ENCODE data around the gene GDNF.

Gene GDNF

DNA sequence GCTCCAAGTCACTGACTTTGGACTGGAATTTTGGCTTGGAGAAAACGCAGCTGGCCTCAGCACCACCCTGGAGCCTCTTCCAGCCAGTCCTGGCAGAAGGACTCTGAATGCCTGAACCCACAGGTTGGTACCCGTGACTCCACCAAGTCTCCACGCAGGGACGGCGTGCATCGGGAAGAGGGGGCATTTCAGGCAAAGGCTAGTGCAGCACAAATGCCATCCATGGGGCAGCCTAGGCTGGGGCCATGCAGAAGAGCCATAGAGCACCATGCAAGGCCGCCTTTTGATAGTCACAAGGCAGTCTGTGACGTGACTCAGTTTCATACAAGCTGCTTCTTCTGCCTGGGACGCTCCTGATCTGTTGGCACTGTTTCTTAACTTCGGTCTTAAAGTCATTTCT, 28.0 kb downstream of the GDNF start:
- TF ChIP-seq, protein P1, sequence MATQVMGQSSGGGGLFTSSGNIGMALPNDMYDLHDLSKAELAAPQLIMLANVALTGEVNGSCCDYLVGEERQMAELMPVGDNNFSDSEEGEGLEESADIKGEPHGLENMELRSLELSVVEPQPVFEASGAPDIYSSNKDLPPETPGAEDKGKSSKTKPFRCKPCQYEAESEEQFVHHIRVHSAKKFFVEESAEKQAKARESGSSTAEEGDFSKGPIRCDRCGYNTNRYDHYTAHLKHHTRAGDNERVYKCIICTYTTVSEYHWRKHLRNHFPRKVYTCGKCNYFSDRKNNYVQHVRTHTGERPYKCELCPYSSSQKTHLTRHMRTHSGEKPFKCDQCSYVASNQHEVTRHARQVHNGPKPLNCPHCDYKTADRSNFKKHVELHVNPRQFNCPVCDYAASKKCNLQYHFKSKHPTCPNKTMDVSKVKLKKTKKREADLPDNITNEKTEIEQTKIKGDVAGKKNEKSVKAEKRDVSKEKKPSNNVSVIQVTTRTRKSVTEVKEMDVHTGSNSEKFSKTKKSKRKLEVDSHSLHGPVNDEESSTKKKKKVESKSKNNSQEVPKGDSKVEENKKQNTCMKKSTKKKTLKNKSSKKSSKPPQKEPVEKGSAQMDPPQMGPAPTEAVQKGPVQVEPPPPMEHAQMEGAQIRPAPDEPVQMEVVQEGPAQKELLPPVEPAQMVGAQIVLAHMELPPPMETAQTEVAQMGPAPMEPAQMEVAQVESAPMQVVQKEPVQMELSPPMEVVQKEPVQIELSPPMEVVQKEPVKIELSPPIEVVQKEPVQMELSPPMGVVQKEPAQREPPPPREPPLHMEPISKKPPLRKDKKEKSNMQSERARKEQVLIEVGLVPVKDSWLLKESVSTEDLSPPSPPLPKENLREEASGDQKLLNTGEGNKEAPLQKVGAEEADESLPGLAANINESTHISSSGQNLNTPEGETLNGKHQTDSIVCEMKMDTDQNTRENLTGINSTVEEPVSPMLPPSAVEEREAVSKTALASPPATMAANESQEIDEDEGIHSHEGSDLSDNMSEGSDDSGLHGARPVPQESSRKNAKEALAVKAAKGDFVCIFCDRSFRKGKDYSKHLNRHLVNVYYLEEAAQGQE (IDR thresholded peaks at IDR 0.05; ENCODE audit: insufficient read depth in 1 of 2, low read depth in 2 of 2, low read length in 2 of 2): no peak
- TF ChIP-seq TAF1 (IDR thresholded peaks at IDR 0.05; ENCODE audit: borderline replicate concordance, insufficient read depth, low read length) (no peak), SIN3A (IDR thresholded peaks at IDR 0.05; ENCODE audit: borderline replicate concordance, insufficient read depth, low read length) (no peak), FOXP2 (optimal IDR thresholded peaks at IDR 0.05; ENCODE audit: borderline replicate concordance, extremely low read depth, extremely low read length, insufficient read depth) (no peak), POLR2AphosphoS5 (IDR thresholded peaks at IDR 0.05; ENCODE audit: low read depth, low read length) (no peak)

GRCh38 chr5:37810311-37810710, 29.5 kb downstream of the GDNF start:
- TF ChIP-seq POLR2AphosphoS5 (IDR thresholded peaks at IDR 0.05; ENCODE audit: low read depth, low read length) (no peak), TAF1 (IDR thresholded peaks at IDR 0.05; ENCODE audit: borderline replicate concordance, insufficient read depth, low read length) (no peak), FOXP2 (optimal IDR thresholded peaks at IDR 0.05; ENCODE audit: borderline replicate concordance, extremely low read depth, extremely low read length, insufficient read depth) (no peak), SIN3A (IDR thresholded peaks at IDR 0.05; ENCODE audit: borderline replicate concordance, insufficient read depth, low read length) (no peak)
- TF ChIP-seq, protein P1 (IDR thresholded peaks at IDR 0.05; ENCODE audit: insufficient read depth in 1 of 2, low read depth in 2 of 2, low read length in 2 of 2): no peak

DNA sequence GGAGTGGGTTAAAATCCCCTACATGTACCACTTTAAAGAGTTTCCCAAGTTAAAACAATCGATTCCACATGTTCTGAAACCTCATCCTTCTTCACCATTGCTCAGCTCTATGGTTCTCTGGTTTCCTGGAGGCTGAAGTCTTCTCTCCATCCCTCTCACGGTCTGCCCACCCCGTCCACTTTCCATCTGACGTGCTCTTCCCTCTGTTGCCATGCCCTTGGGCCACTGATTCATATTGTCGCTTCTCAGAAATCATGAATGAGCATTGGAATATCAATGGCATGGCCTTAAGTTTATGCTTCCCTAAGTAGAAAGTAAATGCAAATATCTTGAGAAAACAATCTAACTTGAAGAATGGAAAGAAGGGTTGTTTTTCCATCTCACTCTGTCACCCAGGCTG, 30.9 kb downstream of the GDNF start:
- TF ChIP-seq FOXP2 (optimal IDR thresholded peaks at IDR 0.05; ENCODE audit: borderline replicate concordance, extremely low read depth, extremely low read length, insufficient read depth): no peak
- no peak for TF ChIP-seq TAF1 (IDR thresholded peaks at IDR 0.05; ENCODE audit: borderline replicate concordance, insufficient read depth, low read length)
- no peak for TF ChIP-seq POLR2AphosphoS5 (IDR thresholded peaks at IDR 0.05; ENCODE audit: low read depth, low read length)
- TF ChIP-seq SIN3A (IDR thresholded peaks at IDR 0.05; ENCODE audit: borderline replicate concordance, insufficient read depth, low read length): no peak
- TF ChIP-seq, protein P1 (IDR thresholded peaks at IDR 0.05; ENCODE audit: insufficient read depth in 1 of 2, low read depth in 2 of 2, low read length in 2 of 2): no peak

DNA sequence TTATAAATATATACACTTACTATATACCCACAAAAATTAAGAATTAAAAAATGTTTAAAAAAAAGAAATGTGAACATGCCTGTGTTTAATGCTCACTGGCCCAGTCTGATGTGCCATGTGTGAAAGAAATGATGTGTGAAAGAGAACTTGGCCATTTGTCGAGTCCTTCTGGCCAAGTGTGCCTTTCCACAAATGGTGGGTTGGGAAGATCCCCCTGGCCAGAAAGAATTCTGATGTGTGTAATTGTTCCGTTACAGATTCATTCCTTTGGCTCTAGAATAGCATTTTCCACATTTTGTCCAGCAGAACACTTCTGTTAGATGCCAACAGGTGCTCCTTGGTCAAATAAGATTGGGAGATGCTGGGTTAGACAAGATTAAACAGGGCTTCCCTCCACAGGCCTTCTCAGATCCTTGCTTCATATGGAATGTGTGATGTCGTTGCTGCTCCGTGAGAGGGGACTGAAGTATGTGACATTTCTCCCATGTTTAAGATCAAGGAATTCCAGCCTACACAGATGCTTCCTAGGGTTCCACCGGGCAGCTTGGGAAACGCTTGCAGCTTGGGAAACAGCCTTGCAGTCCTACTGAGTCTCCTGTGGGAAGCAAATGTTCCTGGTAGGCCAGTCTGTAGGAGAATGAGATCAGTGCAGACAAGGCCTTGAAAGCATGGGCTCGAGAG, 32.1 kb downstream of the GDNF start:
- TF ChIP-seq FOXP2 (optimal IDR thresholded peaks at IDR 0.05; ENCODE audit: borderline replicate concordance, extremely low read depth, extremely low read length, insufficient read depth): no peak
- no peak for TF ChIP-seq SIN3A (IDR thresholded peaks at IDR 0.05; ENCODE audit: borderline replicate concordance, insufficient read depth, low read length)
- no peak for TF ChIP-seq POLR2AphosphoS5 (IDR thresholded peaks at IDR 0.05; ENCODE audit: low read depth, low read length)

DNA sequence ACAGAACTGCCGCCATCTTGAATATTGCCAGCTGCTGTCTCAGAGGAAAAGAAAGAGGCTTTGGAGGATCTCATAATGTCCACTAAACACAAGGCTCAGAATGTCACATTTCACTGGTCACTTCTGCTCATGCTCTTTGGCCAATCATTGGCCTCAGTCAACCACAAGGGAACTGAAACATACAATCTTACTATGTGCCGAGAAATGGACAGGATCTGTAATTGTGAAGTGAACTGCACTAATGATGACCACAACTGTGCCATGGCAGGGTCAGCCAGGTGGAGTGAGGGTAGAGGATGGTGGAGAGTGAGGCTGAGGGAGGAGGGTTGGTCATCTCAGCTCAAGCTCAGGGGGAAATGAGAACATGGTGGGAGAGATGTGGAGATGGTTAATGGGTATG, 32.8 kb downstream of the GDNF start:
- TF ChIP-seq TAF1 (IDR thresholded peaks at IDR 0.05; ENCODE audit: borderline replicate concordance, insufficient read depth, low read length) (no peak), SIN3A (IDR thresholded peaks at IDR 0.05; ENCODE audit: borderline replicate concordance, insufficient read depth, low read length) (no peak), FOXP2 (optimal IDR thresholded peaks at IDR 0.05; ENCODE audit: borderline replicate concordance, extremely low read depth, extremely low read length, insufficient read depth) (no peak), POLR2AphosphoS5 (IDR thresholded peaks at IDR 0.05; ENCODE audit: low read depth, low read length) (no peak)
- TF ChIP-seq, protein P1 (IDR thresholded peaks at IDR 0.05; ENCODE audit: insufficient read depth in 1 of 2, low read depth in 2 of 2, low read length in 2 of 2): no peak
